Activated CD4-positive, alpha-beta T cell treated with anti-CD3 and anti-CD28 coated beads, Interleukin-2, amount 10 ng/mL, durations not matched to agents 24 days and 14 days (primary cell): ENCODE data around the gene DLGAP3. TPM values are rescaled to one million over a fixed set of nuclear protein-coding genes. Genes with fewer than 3 reads are reported as not detected.

ENCODE experiments used
- DNase-seq: peaks from one replicate; pipeline ENCODE4 v3.0.0; 2022
- H3K27ac Mint-ChIP-seq: one replicate; pipeline ENCODE4 v1.8.0; 2022; ENCODE audit warnings: mild to moderate bottlenecking, mixed read lengths
- H3K27me3 Mint-ChIP-seq: one replicate; pipeline ENCODE4 v1.8.0; 2022; ENCODE audit warnings: mixed read lengths
- H3K36me3 Mint-ChIP-seq: one replicate; pipeline ENCODE4 v1.8.0; 2022; ENCODE audit warnings: low read depth, mild to moderate bottlenecking, mixed read lengths
- H3K4me1 Mint-ChIP-seq: one replicate; pipeline ENCODE4 v1.8.0; 2021; ENCODE audit warnings: mixed read lengths
- H3K4me3 Mint-ChIP-seq: one replicate; pipeline ENCODE4 v1.8.0; 2022; ENCODE audit warnings: mild to moderate bottlenecking, moderate library complexity, mixed read lengths
- H3K9me3 Mint-ChIP-seq: one replicate; pipeline ENCODE4 v1.8.0; 2021; ENCODE audit warnings: mixed read lengths
- intact Hi-C: fragments of 100-400 bp; cut with micrococcal nuclease; formaldehyde crosslinking; loops from one replicate; pipeline ENCODE4 v1.15.1; 2023
- total RNA-seq: library from RNA; stranded (reverse); gene quantifications from 2 replicates; pipeline ENCODE4 v1.2.3, GENCODE V29; 2022

Gene DLGAP3
- total RNA-seq, 1 donor from 2014 or later: 0.75 TPM

GRCh38 chr1:34923490-34923889 is 6.0 kb downstream of the DLGAP3 start:
- intact Hi-C loops: no loop called here
- H3K4me1 Mint-ChIP-seq: peaks cover under 1% of the 10 kb centered on the region
- peaks cover 52% of the 10 kb centered on the region for H3K27me3 Mint-ChIP-seq
- no peaks in the 10 kb centered on the region for H3K9me3 Mint-ChIP-seq
- no peak overlapping the region for H3K4me3 Mint-ChIP-seq
- DNase-seq: no peak
- no peaks in the 10 kb centered on the region for H3K36me3 Mint-ChIP-seq
- H3K27ac Mint-ChIP-seq: no peak overlapping the region

GRCh38 chr1:34918977-34919561 is 10.4 kb downstream of the DLGAP3 start:
- Mint-ChIP-seq H3K9me3 (no peaks in the 10 kb centered on the region), H3K4me3 (no peak overlapping the region), H3K4me1 (no peaks in the 10 kb centered on the region), H3K27me3 (peaks cover 14% of the 10 kb centered on the region), H3K27ac (no peak overlapping the region), H3K36me3 (no peaks in the 10 kb centered on the region)
- intact Hi-C loops: no loop called here
- DNase-seq: no peak

DNA sequence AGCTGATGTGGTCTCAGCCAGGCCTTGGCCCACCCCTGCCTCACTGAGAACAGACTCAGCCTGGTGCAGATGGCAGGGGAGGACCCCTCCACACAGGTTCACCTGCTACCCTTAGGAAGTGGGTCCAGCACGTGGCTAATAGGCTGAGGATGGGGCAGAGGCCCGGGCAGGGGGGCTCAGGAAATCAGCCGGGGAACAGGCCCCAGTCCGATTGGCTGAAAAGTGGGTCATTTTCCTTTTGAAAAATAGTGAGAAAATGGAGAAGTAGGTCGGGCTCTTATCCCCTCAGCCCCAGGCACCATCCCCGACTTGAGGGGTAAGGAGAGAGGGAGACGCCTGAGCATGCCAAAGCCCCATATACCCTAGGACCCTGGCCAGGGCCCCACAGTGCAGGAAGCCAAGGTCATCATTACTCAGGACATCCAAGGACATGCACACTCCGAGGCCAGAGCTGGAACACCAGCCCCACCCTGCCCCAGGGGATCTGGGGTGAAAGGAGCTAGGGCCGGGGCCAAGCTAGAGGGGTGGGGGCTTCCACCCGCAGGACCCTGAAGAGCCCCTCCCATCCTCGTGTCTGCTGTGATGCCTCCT is 11.0 kb downstream of the DLGAP3 start:
- H3K4me1 Mint-ChIP-seq: no peaks in the 10 kb centered on the region
- peaks cover 11% of the 10 kb centered on the region for H3K27me3 Mint-ChIP-seq
- no peaks in the 10 kb centered on the region for H3K36me3 Mint-ChIP-seq
- intact Hi-C loops: no loop called here
- no peak for DNase-seq
- H3K4me3 Mint-ChIP-seq: no peak overlapping the region
- H3K9me3 Mint-ChIP-seq: no peaks in the 10 kb centered on the region
- no peak overlapping the region for H3K27ac Mint-ChIP-seq

- no peak for DNase-seq
- Mint-ChIP-seq H3K9me3 (no peaks in the 10 kb centered on the region), H3K4me1 (no peaks in the 10 kb centered on the region), H3K27ac (no peak overlapping the region), H3K27me3 (peaks cover 10% of the 10 kb centered on the region), H3K4me3 (no peak overlapping the region), H3K36me3 (no peaks in the 10 kb centered on the region)
- intact Hi-C loops: no loop called here
These were observed 12.4 kb downstream of the DLGAP3 start for GRCh38 chr1:34917017-34917416.

GRCh38 chr1:34916104-34916503 is 13.3 kb downstream of the DLGAP3 start:
- H3K36me3 Mint-ChIP-seq: no peaks in the 10 kb centered on the region
- no peaks in the 10 kb centered on the region for H3K9me3 Mint-ChIP-seq
- no peak overlapping the region for H3K4me3 Mint-ChIP-seq
- no peak for DNase-seq
- no peak overlapping the region for H3K27ac Mint-ChIP-seq
- no peaks in the 10 kb centered on the region for H3K4me1 Mint-ChIP-seq
- intact Hi-C loops: no loop called here
- peaks cover 8% of the 10 kb centered on the region for H3K27me3 Mint-ChIP-seq

DNA sequence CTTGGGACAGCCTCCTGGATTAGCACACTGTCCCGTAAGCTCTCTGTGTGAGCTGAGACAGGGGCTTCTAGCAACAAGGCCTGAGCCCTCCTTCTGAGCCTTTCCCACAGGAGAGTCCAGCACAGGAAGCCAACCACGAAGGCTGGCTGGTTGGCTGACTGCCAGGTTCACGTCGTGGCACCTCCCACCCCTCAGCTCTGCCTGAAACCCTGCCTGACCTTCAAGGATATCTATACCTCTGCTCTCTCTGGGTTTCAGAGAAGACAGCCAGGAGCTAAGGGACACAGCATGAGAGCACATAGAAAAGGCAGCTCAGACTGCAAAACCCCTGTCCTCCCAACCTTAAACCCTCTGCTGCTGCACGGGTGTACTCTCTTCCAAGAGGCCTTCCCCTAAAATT is 13.9 kb downstream of the DLGAP3 start:
- Mint-ChIP-seq H3K27me3 (peaks cover 7% of the 10 kb centered on the region), H3K36me3 (no peaks in the 10 kb centered on the region), H3K27ac (no peak overlapping the region), H3K9me3 (no peaks in the 10 kb centered on the region), H3K4me1 (no peaks in the 10 kb centered on the region), H3K4me3 (no peak overlapping the region)
- intact Hi-C loops: no loop called here
- DNase-seq: no peak

GRCh38 chr1:34914958-34915357 is 14.5 kb downstream of the DLGAP3 start:
- no peaks in the 10 kb centered on the region for H3K9me3 Mint-ChIP-seq
- intact Hi-C loops: no loop called here
- no peak overlapping the region for H3K27ac Mint-ChIP-seq

GRCh38 chr1:34911465-34911864 is 18.0 kb downstream of the DLGAP3 start:
- no peaks in the 10 kb centered on the region for H3K9me3 Mint-ChIP-seq
- peaks cover 2% of the 10 kb centered on the region for H3K27me3 Mint-ChIP-seq
- no peaks in the 10 kb centered on the region for H3K4me1 Mint-ChIP-seq
- no peak overlapping the region for H3K4me3 Mint-ChIP-seq
- no peak overlapping the region for H3K27ac Mint-ChIP-seq
- no peak for DNase-seq
- no peaks in the 10 kb centered on the region for H3K36me3 Mint-ChIP-seq
- intact Hi-C loops: no loop called here

More at GRCh38 chr1:34914958-34915357, 14.5 kb downstream of the DLGAP3 start:
- Mint-ChIP-seq H3K4me1 (no peaks in the 10 kb centered on the region), H3K36me3 (no peaks in the 10 kb centered on the region), H3K4me3 (no peak overlapping the region), H3K27me3 (peaks cover 2% of the 10 kb centered on the region)
- DNase-seq: no peak

DNA sequence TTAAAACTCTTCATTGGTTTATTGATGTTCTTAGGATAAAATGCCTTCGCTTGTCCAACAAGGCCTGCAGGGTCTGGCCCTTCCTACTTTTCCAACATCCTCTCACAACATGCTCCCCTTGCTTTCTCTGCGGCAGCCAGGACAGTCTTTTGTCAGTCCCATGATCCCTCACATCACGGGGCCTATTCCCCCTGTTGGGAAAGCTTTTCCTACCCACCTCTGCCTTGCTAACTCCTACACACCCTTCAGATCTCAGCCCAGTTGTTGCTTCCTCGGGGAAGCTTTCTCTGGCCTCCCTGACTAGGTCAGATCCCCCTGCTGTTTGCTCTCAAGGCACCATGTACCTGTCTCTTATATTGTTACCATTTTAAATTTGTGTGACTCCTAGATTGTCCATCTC is 19.0 kb downstream of the DLGAP3 start:
- H3K36me3 Mint-ChIP-seq: no peaks in the 10 kb centered on the region
- H3K4me1 Mint-ChIP-seq: no peaks in the 10 kb centered on the region
- no peaks in the 10 kb centered on the region for H3K9me3 Mint-ChIP-seq
- H3K27ac Mint-ChIP-seq: no peak overlapping the region
- intact Hi-C loops: no loop called here
- DNase-seq: no peak
- peaks cover 2% of the 10 kb centered on the region for H3K27me3 Mint-ChIP-seq
- H3K4me3 Mint-ChIP-seq: no peak overlapping the region

- intact Hi-C loops: no loop called here
- H3K4me3 Mint-ChIP-seq: no peak overlapping the region
- no peaks in the 10 kb centered on the region for H3K9me3 Mint-ChIP-seq
- H3K27me3 Mint-ChIP-seq: peaks cover 2% of the 10 kb centered on the region
- H3K4me1 Mint-ChIP-seq: no peaks in the 10 kb centered on the region
- DNase-seq: no peak
- no peak overlapping the region for H3K27ac Mint-ChIP-seq
- H3K36me3 Mint-ChIP-seq: no peaks in the 10 kb centered on the region
These were observed 21.1 kb downstream of the DLGAP3 start for GRCh38 chr1:34908369-34908768.

- intact Hi-C loops: no loop called here
- no peak for DNase-seq
- H3K9me3 Mint-ChIP-seq: no peaks in the 10 kb centered on the region
- H3K27ac Mint-ChIP-seq: no peak overlapping the region
- H3K4me1 Mint-ChIP-seq: no peaks in the 10 kb centered on the region
- H3K27me3 Mint-ChIP-seq: peaks cover 2% of the 10 kb centered on the region
- no peak overlapping the region for H3K4me3 Mint-ChIP-seq
- no peaks in the 10 kb centered on the region for H3K36me3 Mint-ChIP-seq
These were observed 21.9 kb downstream of the DLGAP3 start for GRCh38 chr1:34907487-34908090.

- no peak for DNase-seq
- no peaks in the 10 kb centered on the region for H3K4me1 Mint-ChIP-seq
- no peak overlapping the region for H3K4me3 Mint-ChIP-seq
- no peaks in the 10 kb centered on the region for H3K36me3 Mint-ChIP-seq
- no peak overlapping the region for H3K27ac Mint-ChIP-seq
- H3K9me3 Mint-ChIP-seq: no peaks in the 10 kb centered on the region
- peaks cover 6% of the 10 kb centered on the region for H3K27me3 Mint-ChIP-seq
- intact Hi-C loops: no loop called here
These were observed 22.7 kb downstream of the DLGAP3 start for GRCh38 chr1:34906756-34907155.

- Mint-ChIP-seq H3K27me3 (peaks cover 6% of the 10 kb centered on the region), H3K27ac (no peak overlapping the region), H3K9me3 (no peaks in the 10 kb centered on the region), H3K36me3 (no peaks in the 10 kb centered on the region), H3K4me3 (no peak overlapping the region), H3K4me1 (no peaks in the 10 kb centered on the region)
- no peak for DNase-seq
- intact Hi-C loops: no loop called here
These were observed 23.2 kb downstream of the DLGAP3 start for GRCh38 chr1:34906222-34906621.

DNA sequence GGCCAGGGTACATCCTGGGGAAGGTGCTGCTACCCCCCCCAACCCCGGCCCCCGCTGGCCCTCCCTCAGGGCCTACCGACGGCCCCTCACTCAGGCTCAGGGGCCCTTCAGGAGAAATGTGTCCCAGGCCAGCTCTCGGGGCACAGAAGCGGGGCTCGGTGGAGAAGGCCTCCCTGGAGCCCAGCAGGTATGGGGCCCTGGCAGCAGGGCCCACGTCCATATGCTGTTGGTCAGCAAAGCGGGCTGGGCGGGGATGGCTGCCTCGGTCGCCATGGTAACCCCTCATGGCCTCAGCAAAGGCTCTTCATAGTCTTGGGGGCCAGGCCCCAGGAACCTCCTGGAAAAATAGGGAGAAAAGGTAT is 24.4 kb downstream of the DLGAP3 start:
- no peak for DNase-seq
- Mint-ChIP-seq H3K27me3 (peaks cover 8% of the 10 kb centered on the region), H3K4me1 (no peaks in the 10 kb centered on the region), H3K36me3 (no peaks in the 10 kb centered on the region), H3K27ac (no peak overlapping the region), H3K9me3 (no peaks in the 10 kb centered on the region), H3K4me3 (no peak overlapping the region)
- intact Hi-C loops: no loop called here
